ENCODE measurements around the gene C16orf95.

C16orf95 gene

GRCh38 chr16:87314990-87315420, 2.2 kb downstream of the C16orf95 start:
- no peak for DNase-seq

- no peak for DNase-seq
These were observed 5.2 kb downstream of the C16orf95 start for GRCh38 chr16:87312008-87312407.

DNA sequence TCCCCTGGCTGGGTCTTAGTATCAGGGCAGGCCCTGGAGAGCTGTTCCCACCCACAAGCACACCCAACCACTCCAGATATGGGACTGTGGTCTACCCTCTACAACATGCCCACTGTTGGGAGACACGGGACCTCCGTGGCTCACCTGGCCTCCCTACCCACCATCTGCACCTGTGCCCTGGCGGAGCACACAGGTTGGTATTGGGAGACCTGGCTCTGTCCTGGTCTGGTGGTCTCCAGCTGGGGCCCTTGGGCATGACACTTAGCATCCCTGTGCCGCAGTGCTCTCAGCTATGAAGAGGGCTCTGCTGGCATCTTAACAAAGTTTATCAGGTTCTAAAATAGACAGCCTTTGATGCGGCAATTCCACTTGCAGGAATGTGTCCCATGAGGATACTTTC, 5.8 kb downstream of the C16orf95 start:
- no peak for DNase-seq

- DNase-seq = no peak
These were observed 6.6 kb downstream of the C16orf95 start for GRCh38 chr16:87310610-87311009.

DNA sequence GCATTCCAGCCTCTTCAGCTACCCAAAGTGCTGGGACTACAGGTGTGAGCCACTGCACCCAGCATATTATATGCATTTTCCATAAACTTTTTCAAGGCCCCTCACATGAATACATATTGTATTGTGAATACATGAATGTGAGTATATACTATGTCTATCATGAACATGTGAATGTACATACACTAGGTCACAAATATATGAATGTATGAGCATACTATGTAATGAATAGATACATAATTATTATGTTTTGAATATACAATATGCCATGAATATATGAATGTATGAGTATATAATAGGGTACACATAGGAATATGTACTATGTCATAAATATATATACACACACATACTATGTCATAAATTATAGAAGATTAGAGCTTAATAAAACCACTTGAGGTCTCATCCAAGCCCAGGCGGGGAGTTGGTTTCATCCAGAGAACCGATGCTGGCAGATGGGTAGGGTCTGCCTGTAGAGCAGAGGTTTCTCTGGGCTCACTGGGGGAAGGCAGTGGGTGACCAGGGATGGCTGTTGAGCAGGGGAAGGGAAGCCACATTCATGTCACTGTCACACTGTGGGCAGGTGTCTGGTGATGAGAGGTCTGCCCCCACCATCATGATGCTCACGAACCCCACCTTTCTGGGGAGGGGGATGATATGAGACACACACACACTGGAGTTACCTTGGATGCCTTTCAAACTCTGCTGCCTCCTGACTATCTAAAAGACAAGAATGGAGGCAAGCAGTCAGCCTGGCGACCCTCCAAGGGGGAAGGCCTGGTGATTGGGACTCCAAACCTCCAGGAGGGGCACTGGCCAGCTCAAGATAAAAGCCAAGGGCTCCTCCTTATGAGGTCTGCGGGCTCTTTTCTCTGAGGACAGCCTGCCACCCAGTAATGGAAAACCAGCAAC, 7.3 kb downstream of the C16orf95 start:
- DNase-seq = no peak

GRCh38 chr16:87308826-87309225, 8.4 kb downstream of the C16orf95 start:
- DNase-seq = no peak

GRCh38 chr16:87306516-87306915, 10.7 kb downstream of the C16orf95 start:
- DNase-seq = no peak

DNA sequence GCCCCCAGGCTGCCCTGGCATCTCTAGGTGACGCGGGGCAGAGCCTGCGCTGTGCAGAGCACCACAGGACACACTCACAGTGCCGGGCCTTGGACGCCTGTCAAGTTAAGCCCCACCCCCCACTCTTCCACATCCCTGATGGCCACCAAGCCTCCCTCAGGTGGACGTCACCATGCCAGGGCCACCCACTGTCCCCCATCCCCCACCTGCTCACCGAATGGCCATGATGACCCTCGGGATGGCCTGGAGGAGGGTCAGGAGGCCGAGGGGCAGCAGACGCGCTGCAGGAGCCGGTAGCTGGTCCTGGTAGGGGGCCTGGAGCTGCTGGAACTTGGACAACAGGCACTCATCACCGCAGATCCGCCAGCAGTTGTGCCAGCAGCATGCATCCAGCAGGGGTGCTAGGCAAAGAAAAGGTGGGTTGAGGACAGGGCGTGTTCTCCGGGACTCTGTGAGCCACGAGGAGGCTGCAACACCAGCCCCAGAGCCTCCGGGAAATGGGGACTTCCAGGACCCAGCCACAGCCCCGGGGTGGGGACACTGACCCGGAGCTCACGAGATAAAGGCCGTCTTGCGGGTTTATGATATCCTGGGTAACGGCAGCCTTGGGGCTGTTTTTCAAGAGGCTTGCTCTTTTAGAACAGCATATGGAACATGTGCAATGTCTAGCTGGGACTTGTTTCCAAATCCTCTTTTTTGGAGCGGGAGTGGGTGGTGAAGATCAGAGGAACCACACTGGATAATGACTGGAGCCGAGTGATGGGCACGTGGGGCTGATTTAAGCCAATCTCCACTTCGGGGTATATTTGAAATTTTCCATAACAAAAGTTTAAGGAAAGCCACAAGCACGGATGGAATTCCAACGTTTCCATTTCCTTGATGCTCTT, 11.4 kb downstream of the C16orf95 start:
- peak; percentile 79 for DNase-seq

DNA sequence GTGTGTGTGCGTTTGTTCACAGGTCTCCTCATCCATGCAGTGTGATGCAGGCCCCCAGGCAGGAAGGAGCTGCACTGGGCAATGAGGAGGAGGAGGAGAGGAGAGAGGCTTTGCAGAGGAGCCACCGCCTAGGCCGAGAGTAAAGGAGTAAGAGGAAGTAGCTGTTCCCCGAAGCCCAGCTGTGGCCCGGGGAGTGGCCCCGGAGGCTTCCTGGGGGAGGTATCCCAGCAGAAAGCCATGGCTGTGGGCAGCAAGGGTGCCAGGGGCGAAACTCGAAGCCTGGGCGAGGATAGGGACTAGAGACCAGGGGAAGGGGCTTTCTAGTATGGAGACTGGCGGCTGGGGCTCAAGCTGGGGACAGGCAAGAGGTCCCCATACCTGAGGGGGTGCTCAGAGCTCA, 12.2 kb downstream of the C16orf95 start:
- no peak for DNase-seq

GRCh38 chr16:87303962-87304521, 13.2 kb downstream of the C16orf95 start:
- DNase-seq = no peak

- DNase-seq = peak; percentile 23
These were observed 13.7 kb downstream of the C16orf95 start for GRCh38 chr16:87303431-87303930.

- no peak for DNase-seq
These were observed 18.2 kb downstream of the C16orf95 start for GRCh38 chr16:87298857-87299465.

- peak; percentile 25 for DNase-seq
These were observed 19.1 kb downstream of the C16orf95 start for GRCh38 chr16:87297918-87298631.

DNA sequence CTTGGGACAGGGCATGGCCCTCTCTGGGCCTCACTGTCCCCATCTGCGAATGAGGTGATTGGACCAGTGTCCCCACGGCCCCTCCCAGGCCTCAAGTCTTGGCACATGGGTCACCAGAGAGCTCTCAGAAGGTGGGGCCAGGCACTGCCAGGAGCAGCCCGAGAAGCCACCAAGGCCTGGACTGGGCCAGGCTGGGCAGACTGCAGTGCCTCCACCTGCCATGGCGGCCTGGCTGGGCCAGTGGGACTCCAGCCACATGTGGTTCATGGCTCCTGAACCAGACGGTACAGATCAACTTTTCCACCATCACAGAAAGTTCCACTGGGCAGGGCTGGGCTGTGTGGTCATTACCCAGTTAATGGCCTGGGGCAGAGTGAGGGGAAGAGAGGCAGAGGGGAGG, 19.8 kb downstream of the C16orf95 start:
- DNase-seq = no peak

- no peak for DNase-seq
These were observed 21.3 kb downstream of the C16orf95 start for GRCh38 chr16:87295661-87296531.

- peak; percentile 8 for DNase-seq
These were observed 21.9 kb downstream of the C16orf95 start for GRCh38 chr16:87295259-87295658.

DNA sequence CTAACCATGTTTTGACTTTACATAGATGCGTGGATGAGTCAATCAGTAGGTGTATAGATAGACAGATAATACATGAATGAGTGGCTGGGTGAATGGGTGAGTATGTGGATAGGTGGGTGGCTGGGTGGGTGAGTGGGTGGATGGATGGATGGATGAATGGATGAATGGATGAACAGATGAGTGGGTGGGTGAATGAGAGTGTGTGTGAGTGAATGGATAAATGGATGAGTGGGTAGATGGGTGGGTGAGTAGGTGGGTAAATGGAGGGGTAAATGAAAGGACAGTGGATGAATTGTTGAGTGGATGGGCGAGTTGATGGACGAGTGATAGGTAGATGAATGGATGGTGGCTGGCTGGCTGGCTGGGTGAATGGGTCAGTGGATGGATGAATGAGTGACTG, 23.2 kb downstream of the C16orf95 start:
- DNase-seq = no peak

- no peak for DNase-seq
These were observed 25.2 kb downstream of the C16orf95 start for GRCh38 chr16:87291944-87292343.

DNA sequence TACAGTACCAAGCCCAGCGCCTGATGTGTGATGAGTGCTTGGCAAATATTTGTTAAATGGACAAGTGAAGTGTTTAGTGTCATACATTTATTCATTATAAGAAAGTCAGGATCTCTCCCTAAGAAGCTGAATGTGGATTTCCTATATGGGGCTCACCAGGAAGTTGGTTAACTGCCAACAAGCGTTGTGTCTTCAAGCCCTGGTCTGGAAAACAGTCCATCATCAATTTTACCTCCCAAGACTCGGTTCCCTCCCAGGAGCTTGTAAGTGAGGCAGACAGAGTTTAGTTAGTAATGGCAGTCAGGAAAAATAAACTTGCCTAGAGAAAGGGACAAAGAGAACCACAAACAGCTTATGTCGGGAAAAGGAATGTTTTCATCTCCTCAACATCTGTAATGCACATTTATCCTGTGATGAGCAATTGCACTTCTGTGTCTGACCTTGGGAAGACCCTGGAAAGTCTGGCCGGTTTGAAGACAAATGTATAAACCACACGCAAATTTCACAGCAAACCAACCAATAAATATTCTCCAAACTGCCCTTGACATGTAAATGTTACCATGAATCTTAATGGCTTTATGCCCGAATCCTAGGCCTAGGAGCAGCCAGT, 28.3 kb downstream of the C16orf95 start:
- DNase-seq = peak; percentile 57

DNA sequence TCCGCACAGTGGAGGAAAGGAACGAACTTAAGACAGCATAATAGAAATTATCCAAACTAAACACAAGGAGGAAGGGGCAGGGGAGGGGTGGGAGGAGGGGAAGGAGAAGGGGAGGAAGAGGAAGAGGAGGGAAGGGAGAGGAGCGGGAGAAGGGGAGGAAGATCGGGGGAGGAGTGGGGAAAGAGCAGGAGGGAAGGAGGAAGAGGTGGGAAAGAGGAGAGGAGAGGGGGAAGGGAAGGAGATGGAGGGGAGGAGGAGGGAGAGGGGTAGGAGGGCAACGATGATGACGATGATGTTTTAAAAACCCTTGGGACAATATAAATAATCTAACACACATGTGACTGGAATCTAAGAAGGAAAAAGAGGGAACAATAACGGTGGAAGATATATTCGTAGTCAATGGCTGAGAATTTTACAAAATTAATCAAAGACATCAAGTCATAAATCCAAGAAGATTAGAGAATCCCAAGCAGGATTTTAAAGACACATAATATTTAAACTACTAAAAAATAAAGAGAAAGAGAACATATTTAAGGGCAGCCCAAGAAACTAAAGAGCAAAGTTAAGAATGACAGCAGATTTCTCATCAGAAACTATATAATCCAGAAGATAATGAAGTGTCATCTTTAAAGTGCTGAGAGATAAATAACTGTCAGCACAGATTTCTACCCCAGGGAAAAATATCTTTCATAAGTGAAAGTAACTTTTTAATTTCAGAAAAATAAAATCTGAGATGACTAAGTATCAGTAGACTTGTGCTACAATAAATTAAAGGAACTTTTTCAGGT, 30.2 kb downstream of the C16orf95 start:
- no peak for DNase-seq

All from EL (cell line).